GM19099 (cell line): ENCODE data around the gene ACACA.

Source experiments
- POLR2A ChIP-seq: IDR thresholded peaks from 3 replicates; pipeline ENCODE4 v1.6.1; 2011; ENCODE audit warnings: low read depth; ENCODE audit not compliant: insufficient read length; ENCODE audit errors: extremely low read depth

ACACA gene

GRCh38 chr17:37405955-37406634, 541 bp downstream of the ACACA start:
- no peak for TF ChIP-seq POLR2A

GRCh38 chr17:37400505-37400904, 6.1 kb downstream of the ACACA start:
- no peak for TF ChIP-seq POLR2A

DNA sequence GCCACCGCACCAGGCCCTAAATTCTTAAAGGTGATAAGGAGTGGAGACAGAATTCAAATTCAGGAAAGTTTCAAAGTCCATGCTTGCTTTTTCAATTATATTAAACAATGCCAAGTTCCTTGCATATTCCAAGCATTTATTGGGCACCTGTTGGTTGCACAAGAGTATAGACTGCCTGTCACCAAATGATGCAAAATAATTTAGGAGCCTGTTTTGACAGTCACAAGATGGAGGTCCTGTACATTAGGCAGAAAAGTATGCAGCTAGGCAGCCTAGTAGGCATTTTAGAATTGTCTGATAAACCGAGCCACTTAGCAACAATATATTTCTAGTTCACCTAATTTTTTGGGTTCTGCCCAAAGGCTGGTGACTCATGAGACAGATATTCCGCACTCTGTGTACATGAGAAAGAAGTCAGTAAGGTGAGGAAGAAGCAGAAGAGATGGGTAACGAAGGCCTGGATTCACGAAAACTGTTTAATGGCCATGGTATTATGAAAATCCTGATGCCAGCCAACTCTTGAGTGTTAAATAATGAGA, 7.3 kb downstream of the ACACA start:
- TF ChIP-seq POLR2A, result no peak

DNA sequence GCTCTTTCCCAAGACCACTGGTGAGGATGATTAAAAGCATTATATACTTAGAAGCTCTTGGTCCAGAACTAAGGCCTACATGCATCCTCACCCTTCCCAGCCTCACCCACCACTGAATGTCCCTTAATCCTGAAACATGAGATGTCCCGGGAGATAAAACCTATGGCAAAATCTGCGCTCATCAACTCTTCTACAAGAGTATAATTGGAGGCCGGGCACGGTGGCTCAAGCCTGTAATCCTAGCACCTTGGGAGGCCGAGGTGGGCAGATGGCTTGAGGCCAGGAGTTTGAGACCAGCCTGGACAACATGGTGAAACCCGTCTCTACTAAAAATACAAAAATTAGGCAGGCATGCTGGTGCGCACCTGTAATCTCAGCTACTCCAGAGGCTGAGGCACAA, 13.3 kb downstream of the ACACA start:
- no peak for TF ChIP-seq POLR2A

- no peak for TF ChIP-seq POLR2A
Measured at GRCh38 chr17:37392024-37392590, 14.5 kb downstream of the ACACA start.

- no peak for TF ChIP-seq POLR2A
Measured at GRCh38 chr17:37391146-37391545, 15.5 kb downstream of the ACACA start.

- no peak for TF ChIP-seq POLR2A
Measured at GRCh38 chr17:37389160-37389559, 17.5 kb downstream of the ACACA start.

DNA sequence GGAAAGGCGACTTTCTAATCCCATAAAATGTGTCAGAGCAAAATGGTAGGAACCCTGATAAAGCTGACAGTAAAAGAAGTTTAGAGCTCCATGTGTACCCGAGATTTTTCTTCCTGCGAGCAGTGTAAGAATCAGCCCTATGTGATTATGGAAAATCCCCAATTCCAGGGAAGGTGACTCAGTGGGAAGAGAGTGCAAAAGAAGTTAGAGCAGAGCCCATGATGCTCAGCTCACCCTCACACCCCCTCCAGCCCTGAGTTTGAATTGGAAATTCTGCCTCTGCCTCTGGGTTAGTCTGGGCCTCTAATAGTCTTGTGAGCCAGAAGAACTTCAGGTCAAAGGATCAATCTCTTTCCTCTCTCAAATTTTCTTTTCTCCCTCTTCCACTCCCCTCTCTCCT, 18.4 kb downstream of the ACACA start:
- TF ChIP-seq POLR2A, result no peak

- no peak for TF ChIP-seq POLR2A
Measured at GRCh38 chr17:37386462-37386861, 20.2 kb downstream of the ACACA start.

GRCh38 chr17:37385474-37385990, 21.1 kb downstream of the ACACA start:
- TF ChIP-seq POLR2A, result no peak

- TF ChIP-seq POLR2A, result no peak
Measured at GRCh38 chr17:37384560-37385149, 22.0 kb downstream of the ACACA start.

GRCh38 chr17:37382056-37382455, 24.6 kb downstream of the ACACA start:
- TF ChIP-seq POLR2A, result no peak

DNA sequence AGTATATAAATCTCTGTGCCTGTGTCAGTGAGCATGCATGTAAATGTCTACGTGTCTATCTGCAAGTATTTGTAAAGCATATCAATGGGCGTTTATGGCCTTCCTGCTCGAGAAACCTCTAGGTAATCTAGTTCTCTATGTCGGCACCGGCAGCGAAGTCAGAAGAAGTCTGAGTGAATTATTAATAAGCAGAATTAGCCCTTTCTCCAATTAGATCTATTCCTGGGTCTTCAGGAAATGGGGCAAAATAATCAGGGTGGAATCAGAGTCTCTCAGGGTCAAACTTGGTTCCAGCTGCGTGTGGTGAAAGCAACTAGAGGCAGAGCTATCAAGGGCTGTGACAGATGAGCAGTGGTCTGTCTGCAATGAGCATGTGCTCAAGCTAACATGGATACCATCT, 30.9 kb downstream of the ACACA start, which contains the start of gene C17orf78:
C17orf78 (plus strand) TSS at position 280 of the 400 bp plus-strand sequence; CDS start at position 388, 108 bp downstream.
- no peak for TF ChIP-seq POLR2A

DNA sequence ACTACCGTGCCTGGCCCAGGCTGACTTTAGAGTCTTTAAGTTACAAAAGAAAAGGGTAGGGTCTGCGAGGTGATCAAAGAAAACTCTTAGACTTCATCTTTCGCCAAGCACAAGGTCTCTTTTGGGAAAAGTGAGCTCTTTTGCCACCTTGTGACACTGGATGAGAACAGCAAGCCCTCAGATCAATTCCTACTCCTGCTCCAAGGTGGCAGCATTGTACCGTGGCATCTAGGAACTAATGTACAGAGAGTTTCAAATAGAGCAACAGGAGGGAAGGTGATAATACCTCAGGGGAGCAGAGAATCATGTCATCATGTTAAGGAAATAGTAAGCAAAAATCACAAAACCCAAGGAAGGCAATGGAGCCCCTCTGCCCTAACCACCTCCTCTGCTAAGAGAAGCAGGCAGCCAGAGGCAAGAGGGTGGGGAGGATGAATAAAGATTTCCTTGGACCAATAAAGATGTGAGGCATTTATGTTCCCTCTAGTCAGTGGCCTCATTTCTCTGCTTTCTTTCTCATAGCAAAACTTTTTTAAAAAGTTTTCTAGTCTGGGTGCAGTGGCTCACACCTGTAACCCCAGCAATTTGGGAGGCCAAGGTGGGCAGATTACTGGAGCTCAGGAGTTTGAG, 33.0 kb downstream of the ACACA start:
- TF ChIP-seq POLR2A, result no peak

DNA sequence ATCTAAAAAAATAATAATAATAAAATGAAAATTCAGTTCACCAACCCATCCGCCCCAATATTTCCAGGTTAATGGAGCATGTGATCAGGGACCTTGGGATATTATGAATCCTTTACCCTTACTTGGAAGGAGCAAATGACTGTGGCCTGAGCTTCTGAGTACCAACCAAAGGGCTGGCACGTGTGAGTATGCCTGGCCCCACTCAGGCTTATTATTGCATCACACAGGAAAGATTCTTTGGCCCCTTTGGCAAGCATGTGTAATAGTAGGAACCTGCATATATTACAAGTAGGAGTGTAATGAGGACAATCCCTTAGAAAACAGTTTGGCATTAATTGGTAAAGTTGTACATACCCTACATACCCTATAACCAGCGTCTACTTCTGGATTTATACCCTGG, 38.1 kb downstream of the ACACA start:
- no peak for TF ChIP-seq POLR2A
